ENCODE data around the gene MST1. TPM values are rescaled to one million over a fixed set of nuclear protein-coding genes. Genes with fewer than 3 reads are reported as not detected.
A peak's percentile ranks its signal among the peaks of the same experiment; 100 is the strongest.

MST1 gene
- total RNA-seq, 1 donor from 2014 or later, result 45.2 TPM

- peaks cover 23% of the 10 kb centered on the region for H3K4me1 Mint-ChIP-seq (ENCODE audit: low read depth)
- TF ChIP-seq CTCF (IDR thresholded peaks at IDR 0.05; ENCODE audit: unreplicated experiment), result peak; percentile 86
- no peaks in the 10 kb centered on the region for H3K9me3 Mint-ChIP-seq (ENCODE audit: low read depth)
- peak overlapping the region; percentile 60 for H3K4me3 Mint-ChIP-seq (ENCODE audit: low read depth)
- peaks cover 1% of the 10 kb centered on the region for H3K36me3 Mint-ChIP-seq (ENCODE audit: insufficient read depth)
- no peaks in the 10 kb centered on the region for H3K27me3 Mint-ChIP-seq
- peak overlapping the region; percentile 91 for H3K27ac Mint-ChIP-seq
- peak; percentile 65 for DNase-seq (ENCODE audit: low spot score, unreplicated experiment)
Measured at GRCh38 chr3:49671291-49672288, 17.7 kb downstream of the MST1 start.

- Mint-ChIP-seq H3K9me3 (ENCODE audit: low read depth) (no peaks in the 10 kb centered on the region), H3K27me3 (no peaks in the 10 kb centered on the region), H3K4me3 (ENCODE audit: low read depth) (no peak overlapping the region), H3K36me3 (ENCODE audit: insufficient read depth) (peaks cover 1% of the 10 kb centered on the region), H3K27ac (no peak overlapping the region), H3K4me1 (ENCODE audit: low read depth) (peaks cover 25% of the 10 kb centered on the region)
- no peak for DNase-seq (ENCODE audit: low spot score, unreplicated experiment)
- TF ChIP-seq CTCF (IDR thresholded peaks at IDR 0.05; ENCODE audit: unreplicated experiment), result no peak
Measured at GRCh38 chr3:49670940-49671290, 18.4 kb downstream of the MST1 start.

GRCh38 chr3:49669352-49669751, 19.9 kb downstream of the MST1 start:
- TF ChIP-seq CTCF (IDR thresholded peaks at IDR 0.05; ENCODE audit: unreplicated experiment), result no peak
- Mint-ChIP-seq H3K27me3 (no peaks in the 10 kb centered on the region), H3K4me1 (ENCODE audit: low read depth) (peaks cover 20% of the 10 kb centered on the region)

GRCh38 chr3:49668861-49669260, 20.4 kb downstream of the MST1 start:
- DNase-seq (ENCODE audit: low spot score, unreplicated experiment), result no peak
- no peaks in the 10 kb centered on the region for H3K36me3 Mint-ChIP-seq (ENCODE audit: insufficient read depth)
- H3K4me1 Mint-ChIP-seq (ENCODE audit: low read depth), result peaks cover 20% of the 10 kb centered on the region
- H3K27ac Mint-ChIP-seq, result no peak overlapping the region
- H3K27me3 Mint-ChIP-seq, result no peaks in the 10 kb centered on the region
- no peak overlapping the region for H3K4me3 Mint-ChIP-seq (ENCODE audit: low read depth)
- no peaks in the 10 kb centered on the region for H3K9me3 Mint-ChIP-seq (ENCODE audit: low read depth)
- TF ChIP-seq CTCF (IDR thresholded peaks at IDR 0.05; ENCODE audit: unreplicated experiment), result no peak

More at GRCh38 chr3:49669352-49669751, 19.9 kb downstream of the MST1 start:
- H3K9me3 Mint-ChIP-seq (ENCODE audit: low read depth), result no peaks in the 10 kb centered on the region
- no peak overlapping the region for H3K27ac Mint-ChIP-seq
- no peak overlapping the region for H3K4me3 Mint-ChIP-seq (ENCODE audit: low read depth)
- no peak for DNase-seq (ENCODE audit: low spot score, unreplicated experiment)
- no peaks in the 10 kb centered on the region for H3K36me3 Mint-ChIP-seq (ENCODE audit: insufficient read depth)

- no peak for TF ChIP-seq CTCF (IDR thresholded peaks at IDR 0.05; ENCODE audit: unreplicated experiment)
- Mint-ChIP-seq H3K9me3 (ENCODE audit: low read depth) (no peaks in the 10 kb centered on the region), H3K4me3 (ENCODE audit: low read depth) (no peak overlapping the region), H3K27ac (no peak overlapping the region), H3K4me1 (ENCODE audit: low read depth) (peaks cover 20% of the 10 kb centered on the region), H3K36me3 (ENCODE audit: insufficient read depth) (no peaks in the 10 kb centered on the region), H3K27me3 (no peaks in the 10 kb centered on the region)
- DNase-seq (ENCODE audit: low spot score, unreplicated experiment), result no peak
Measured at GRCh38 chr3:49668414-49668797, 20.9 kb downstream of the MST1 start.

Measured in progenitor cell of endocrine pancreas (in vitro differentiated cells).